Gastroesophageal sphincter (tissue), 3 donors: ENCODE data around the gene CCDC187.

Source experiments
- CTCF ChIP-seq, 4 experiments: fragments of 200-600 bp in 2 of 4; fragments of 450-650 bp in 2 of 4; sonication (generic) in 1 of 4; IDR thresholded peaks; one replicate each; pipeline ENCODE4 v1.5.1; 2017 to 2019; ENCODE audit warnings: antibody characterized with exemption in 4 of 4, mild to moderate bottlenecking in 2 of 4, moderate library complexity in 2 of 4
- POLR2A ChIP-seq, 2 donors: fragments of 450-650 bp; IDR thresholded peaks; one replicate each; pipeline ENCODE4 v1.6.1; 2017; ENCODE audit warnings: antibody characterized with exemption in 2 of 2, mild to moderate bottlenecking in 2 of 2, moderate library complexity in 1 of 2

GRCh38 chr9:136333045-136333444, 29.2 kb upstream of the CCDC187 start:
- TF ChIP-seq CTCF (IDR thresholded peaks at IDR 0.05) = no peak
- no peak for TF ChIP-seq POLR2A (IDR thresholded peaks at IDR 0.05)
